A172 (cell line): ENCODE results near the gene WDR5. TPM values are rescaled to one million over a fixed set of nuclear protein-coding genes. Genes with fewer than 3 reads are reported as not detected.
A peak's percentile ranks its signal among the peaks of the same experiment; 100 is the strongest.
"Not testable (repeated sequence)": the region's sequence is repeated elsewhere in the genome, so short reads cannot be mapped to it uniquely, and the experiment has no call there.

Experiments
- DNase-seq: peaks from one replicate; pipeline ENCODE4 v3.0.0-alpha.2; 2015; ENCODE audit warnings: low spot score
- total RNA-seq: library from RNA; depleted of rRNA; stranded (reverse); fragments of >200 nt; shearing (Covaris generic); gene quantifications from 2 replicates; pipeline ENCODE4 v1.2.3, GENCODE V29; 2014; rRNA removed

Gene WDR5
- 35.7 and 42.3 TPM in 2 replicates for total RNA-seq

GRCh38 chr9:134135343-134136117 is at the start of gene WDR5:
Gene WDR5 (plus strand): TSS chr9:134136082. CDS start chr9:134139878, 3,796 bp downstream.
- DNase-seq: peak; percentile 77

GRCh38 chr9:134088063-134088725 is 47.7 kb upstream of the WDR5 start:
- DNase-seq: no peak

GRCh38 chr9:134089972-134090371 is 45.9 kb upstream of the WDR5 start:
- no peak for DNase-seq

GRCh38 chr9:134099123-134099761 is 36.6 kb upstream of the WDR5 start:
- DNase-seq: peak; percentile 61

- DNase-seq: no peak
These were observed 35.8 kb upstream of the WDR5 start for GRCh38 chr9:134100040-134100439.

GRCh38 chr9:134101133-134101532 is 34.7 kb upstream of the WDR5 start:
- not testable (repeated sequence) for DNase-seq

- DNase-seq: no peak
These were observed 34.2 kb upstream of the WDR5 start for GRCh38 chr9:134101623-134102149.

GRCh38 chr9:134103391-134103998 is 32.4 kb upstream of the WDR5 start:
- DNase-seq: no peak

GRCh38 chr9:134111064-134111463 is 24.8 kb upstream of the WDR5 start:
- DNase-seq: no peak

- DNase-seq: no peak
These were observed 23.3 kb upstream of the WDR5 start for GRCh38 chr9:134112561-134112960.

GRCh38 chr9:134118972-134119371 is 16.9 kb upstream of the WDR5 start:
- not testable (repeated sequence) for DNase-seq

- no peak for DNase-seq
These were observed 12.1 kb upstream of the WDR5 start for GRCh38 chr9:134123764-134124128.

GRCh38 chr9:134125413-134126095 is 10.3 kb upstream of the WDR5 start:
- DNase-seq: no peak

GRCh38 chr9:134126373-134126772 is 9.5 kb upstream of the WDR5 start:
- DNase-seq: no peak

- no peak for DNase-seq
These were observed 8.8 kb upstream of the WDR5 start for GRCh38 chr9:134127065-134127580.

GRCh38 chr9:134127616-134128015 is 8.3 kb upstream of the WDR5 start:
- DNase-seq: no peak

- no peak for DNase-seq
These were observed 6.9 kb upstream of the WDR5 start for GRCh38 chr9:134128727-134129679.

- peak; percentile 69 for DNase-seq
These were observed 5.1 kb upstream of the WDR5 start for GRCh38 chr9:134130503-134131375.
